Ascending aorta (tissue), 2 donors: Measurements from ENCODE around the gene METRN. TPM values are rescaled to one million over a fixed set of nuclear protein-coding genes. Genes with fewer than 3 reads are reported as not detected.

ENCODE experiments used
- DNase-seq, 2 donors: peaks; one replicate each; pipeline ENCODE4 v3.0.0-alpha.2; 2019; ENCODE audit warnings: low spot score in 2 of 2
- H3K27ac ChIP-seq, 2 donors: fragments of 200-600 bp; sonication (generic); one replicate each; pipeline ENCODE4 v1.5.1; 2016 to 2017; ENCODE audit warnings: mild to moderate bottlenecking in 1 of 2
- H3K27me3 ChIP-seq: fragments of 200-600 bp; sonication (generic); one replicate; pipeline ENCODE4 v1.5.1; 2017
- H3K36me3 ChIP-seq, 2 donors: fragments of 200-600 bp; sonication (generic); one replicate each; pipeline ENCODE4 v1.5.1; 2016
- H3K4me1 ChIP-seq, 2 donors: fragments of 200-600 bp; sonication (generic); one replicate each; pipeline ENCODE4 v1.5.1; 2016 to 2017; ENCODE audit warnings: mild to moderate bottlenecking in 1 of 2
- H3K4me3 ChIP-seq, 2 donors: fragments of 200-600 bp; sonication (generic); one replicate each; pipeline ENCODE4 v1.5.1; 2016 to 2017; ENCODE audit warnings: mild to moderate bottlenecking in 1 of 2
- H3K9me3 ChIP-seq, 2 donors: fragments of 200-600 bp; sonication (generic); one replicate each; pipeline ENCODE4 v1.5.1; 2016
- CTCF ChIP-seq, 3 experiments: fragments of 200-600 bp in 2 of 3; fragments of 450-650 bp in 1 of 3; sonication (generic) in 2 of 3; IDR thresholded peaks; one replicate each; pipeline ENCODE4 v1.5.1; 2016 to 2019; ENCODE audit warnings: antibody characterized with exemption in 3 of 3, mild to moderate bottlenecking in 1 of 3, moderate library complexity in 1 of 3
- intact Hi-C: fragments of 100-400 bp; cut with DNase I; formaldehyde crosslinking; loops from one replicate; pipeline ENCODE4 v1.15.1; 2023
- total RNA-seq: library from RNA; depleted of rRNA; stranded (reverse); fragments of >200 nt; gene quantifications from one replicate; pipeline ENCODE4 v1.1.0, GENCODE V29; 2016

The METRN gene
- total RNA-seq, 1 donor from 2014 or later = 118 TPM

- intact Hi-C loops = no loop called here
- H3K27me3 ChIP-seq = no peaks in the 10 kb centered on the region
- TF ChIP-seq CTCF (IDR thresholded peaks at IDR 0.05) = no peak
- H3K4me1 ChIP-seq = no peaks in the 10 kb centered on the region
- H3K9me3 ChIP-seq = no peaks in the 10 kb centered on the region
- no peak for DNase-seq
- H3K36me3 ChIP-seq = no peaks in the 10 kb centered on the region
- no peak overlapping the region for H3K27ac ChIP-seq
- no peak overlapping the region for H3K4me3 ChIP-seq
These were observed 49.3 kb downstream of the METRN start for GRCh38 chr16:764184-764750.

GRCh38 chr16:764848-765487 lies 50.0 kb downstream of the METRN start:
- no peaks in the 10 kb centered on the region for H3K27me3 ChIP-seq
- no peak overlapping the region for H3K27ac ChIP-seq
- H3K4me3 ChIP-seq = no peak overlapping the region
- TF ChIP-seq CTCF (IDR thresholded peaks at IDR 0.05) = no peak
- intact Hi-C loops = no loop called here
- DNase-seq = no peak
- H3K4me1 ChIP-seq = no peaks in the 10 kb centered on the region
- H3K36me3 ChIP-seq = no peaks in the 10 kb centered on the region
- H3K9me3 ChIP-seq = no peaks in the 10 kb centered on the region

GRCh38 chr16:765488-765865 lies 50.6 kb downstream of the METRN start:
- H3K27me3 ChIP-seq = no peaks in the 10 kb centered on the region

GRCh38 chr16:766008-766819 lies 51.3 kb downstream of the METRN start:
- Histone ChIP-seq H3K4me1 (no peaks in the 10 kb centered on the region), H3K27me3 (no peaks in the 10 kb centered on the region), H3K36me3 (no peaks in the 10 kb centered on the region), H3K9me3 (no peaks in the 10 kb centered on the region), H3K27ac (no peak overlapping the region), H3K4me3 (no peak overlapping the region)
- intact Hi-C loops = no loop called here
- no peak for TF ChIP-seq CTCF (IDR thresholded peaks at IDR 0.05)
- no peak for DNase-seq

More at GRCh38 chr16:765488-765865, 50.6 kb downstream of the METRN start:
- TF ChIP-seq CTCF (IDR thresholded peaks at IDR 0.05) = no peak
- intact Hi-C loops = no loop called here
- no peak overlapping the region for H3K27ac ChIP-seq
- no peaks in the 10 kb centered on the region for H3K4me1 ChIP-seq
- no peaks in the 10 kb centered on the region for H3K36me3 ChIP-seq
- H3K4me3 ChIP-seq = no peak overlapping the region
- no peak for DNase-seq
- no peaks in the 10 kb centered on the region for H3K9me3 ChIP-seq

GRCh38 chr16:766820-767640 lies 52.1 kb downstream of the METRN start:
- H3K4me1 ChIP-seq = no peaks in the 10 kb centered on the region
- intact Hi-C loops = no loop called here
- H3K27me3 ChIP-seq = no peaks in the 10 kb centered on the region
- H3K27ac ChIP-seq = no peak overlapping the region
- H3K9me3 ChIP-seq = no peaks in the 10 kb centered on the region
- no peak overlapping the region for H3K4me3 ChIP-seq
- no peak for TF ChIP-seq CTCF (IDR thresholded peaks at IDR 0.05)
- H3K36me3 ChIP-seq = no peaks in the 10 kb centered on the region
- no peak for DNase-seq
